Measurements from ENCODE around the gene CXCL14. TPM values are rescaled to one million over a fixed set of nuclear protein-coding genes. Genes with fewer than 3 reads are reported as not detected.

CXCL14 gene
- polyA plus RNA-seq, 3 donors = 0.07 to 0.12 TPM; not detected in 1

DNA sequence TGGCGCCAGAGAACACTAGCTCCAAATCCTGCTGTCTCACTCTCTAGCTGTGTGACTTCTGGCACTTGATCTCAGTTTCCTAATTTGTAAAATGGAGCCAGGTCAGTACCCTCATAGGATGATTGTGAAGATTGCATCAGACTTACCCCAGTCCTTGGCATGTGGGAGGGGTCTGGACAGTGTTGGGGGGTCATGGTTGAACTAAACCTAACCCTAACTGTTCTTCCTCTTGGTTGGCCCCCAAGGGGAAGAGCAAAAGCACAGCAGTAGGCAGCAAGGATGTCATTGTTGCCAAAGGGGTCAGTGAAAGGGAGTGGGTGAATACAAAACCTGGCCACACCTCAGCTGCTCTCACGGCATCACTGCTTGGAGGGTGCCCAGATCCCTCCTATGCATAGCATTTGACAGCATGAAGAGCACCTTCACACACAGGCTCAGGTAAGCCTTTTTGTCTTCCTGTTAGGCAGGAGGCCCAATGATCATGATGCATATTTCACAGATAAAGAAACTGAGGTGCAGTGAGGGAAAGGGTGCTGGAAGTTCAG lies 15.7 kb upstream of the CXCL14 start:
- no peak overlapping the region for H3K4me2 ChIP-seq (replicated peaks; ENCODE audit: extremely low read depth, low read length, poor library complexity, severe bottlenecking)
- H3K27ac ChIP-seq (ENCODE audit: low read depth in 1 of 2, low read length in 2 of 2) = no peak overlapping the region
- H3K4me1 ChIP-seq (ENCODE audit: control insufficient read depth in 1 of 2, insufficient read depth in 2 of 2, low read length in 2 of 2) = no peaks in the 10 kb centered on the region
- no peaks in the 10 kb centered on the region for H3K36me3 ChIP-seq (replicated peaks in 1 of 2; ENCODE audit: control insufficient read depth in 1 of 2, insufficient read depth in 2 of 2, low read length in 2 of 2)
- Mint-ChIP-seq H3K27ac (no peak overlapping the region), H3K9me3 (peaks cover 0 to 2% (median 0%) of the 10 kb centered on the region in 7 donors), H3K4me3 (no peak overlapping the region), H3K36me3 (no peaks in the 10 kb centered on the region), H3K4me1 (no peaks in the 10 kb centered on the region), H3K27me3 (ENCODE audit: low read depth in 3 of 3) (peaks cover 11 to 16% (median 12%) of the 10 kb centered on the region in 3 donors)
- H3K27me3 ChIP-seq (ENCODE audit: control insufficient read depth in 2 of 2, insufficient read depth in 2 of 2, low read length in 2 of 2) = no peaks in the 10 kb centered on the region
- intact Hi-C loops (cut with micrococcal nuclease) = no loop called here
- H3K79me2 ChIP-seq (ENCODE audit: insufficient read depth, low read length) = no peaks in the 10 kb centered on the region
- no CpG with 5 or more reads among the region's 2 CpGs for WGBS (ENCODE audit: insufficient coverage)
- H3K4me3 ChIP-seq (replicated peaks in 1 of 3; ENCODE audit: low read depth in 2 of 3, low read length in 3 of 3) = no peak overlapping the region
- H2AFZ ChIP-seq (ENCODE audit: insufficient read depth, low read depth, low read length, poor library complexity, severe bottlenecking) = no peak overlapping the region
- TF ChIP-seq, protein P1, sequence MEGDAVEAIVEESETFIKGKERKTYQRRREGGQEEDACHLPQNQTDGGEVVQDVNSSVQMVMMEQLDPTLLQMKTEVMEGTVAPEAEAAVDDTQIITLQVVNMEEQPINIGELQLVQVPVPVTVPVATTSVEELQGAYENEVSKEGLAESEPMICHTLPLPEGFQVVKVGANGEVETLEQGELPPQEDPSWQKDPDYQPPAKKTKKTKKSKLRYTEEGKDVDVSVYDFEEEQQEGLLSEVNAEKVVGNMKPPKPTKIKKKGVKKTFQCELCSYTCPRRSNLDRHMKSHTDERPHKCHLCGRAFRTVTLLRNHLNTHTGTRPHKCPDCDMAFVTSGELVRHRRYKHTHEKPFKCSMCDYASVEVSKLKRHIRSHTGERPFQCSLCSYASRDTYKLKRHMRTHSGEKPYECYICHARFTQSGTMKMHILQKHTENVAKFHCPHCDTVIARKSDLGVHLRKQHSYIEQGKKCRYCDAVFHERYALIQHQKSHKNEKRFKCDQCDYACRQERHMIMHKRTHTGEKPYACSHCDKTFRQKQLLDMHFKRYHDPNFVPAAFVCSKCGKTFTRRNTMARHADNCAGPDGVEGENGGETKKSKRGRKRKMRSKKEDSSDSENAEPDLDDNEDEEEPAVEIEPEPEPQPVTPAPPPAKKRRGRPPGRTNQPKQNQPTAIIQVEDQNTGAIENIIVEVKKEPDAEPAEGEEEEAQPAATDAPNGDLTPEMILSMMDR (IDR thresholded peaks at IDR 0.05) = no peak
- no peaks in the 10 kb centered on the region for H3K9me3 ChIP-seq (replicated peaks in 1 of 2; ENCODE audit: control insufficient read depth in 1 of 2, insufficient read depth in 1 of 2, low read length in 2 of 2)
- no peaks in the 10 kb centered on the region for H4K20me1 ChIP-seq (ENCODE audit: insufficient read depth, low read length)
- DNase-seq = no peak
- H3K9ac ChIP-seq (ENCODE audit: insufficient read depth, low read length, poor library complexity, severe bottlenecking) = no peak overlapping the region

DNA sequence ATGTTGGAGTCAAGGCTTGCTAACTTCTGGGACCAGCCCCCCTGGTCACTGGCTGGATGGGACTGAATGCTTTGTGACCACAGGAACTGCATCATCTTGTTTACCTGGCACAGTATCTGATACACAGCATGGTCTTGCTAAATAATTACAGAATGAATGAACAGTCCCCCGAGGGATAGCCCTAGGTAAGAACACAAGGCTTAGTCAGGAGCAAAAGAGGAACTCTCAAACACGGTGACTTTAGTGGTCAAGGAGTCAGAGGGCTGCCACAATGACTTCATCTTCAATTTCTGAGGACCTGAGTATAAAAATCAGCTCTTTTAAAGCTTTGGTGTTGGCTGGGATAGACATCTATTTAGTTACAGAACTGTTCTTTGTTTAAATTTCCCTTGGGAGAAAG lies 15.1 kb upstream of the CXCL14 start:
- H3K27ac Mint-ChIP-seq = no peak overlapping the region

More for the DNA sequence above, 15.1 kb upstream of the CXCL14 start:
- Histone ChIP-seq H4K20me1 (ENCODE audit: insufficient read depth, low read length) (no peaks in the 10 kb centered on the region), H3K4me2 (replicated peaks; ENCODE audit: extremely low read depth, low read length, poor library complexity, severe bottlenecking) (no peak overlapping the region), H3K36me3 (replicated peaks in 1 of 2; ENCODE audit: control insufficient read depth in 1 of 2, insufficient read depth in 2 of 2, low read length in 2 of 2) (no peaks in the 10 kb centered on the region), H3K27me3 (ENCODE audit: control insufficient read depth in 2 of 2, insufficient read depth in 2 of 2, low read length in 2 of 2) (no peaks in the 10 kb centered on the region), H3K79me2 (ENCODE audit: insufficient read depth, low read length) (no peaks in the 10 kb centered on the region), H3K27ac (ENCODE audit: low read depth in 1 of 2, low read length in 2 of 2) (no peak overlapping the region), H3K4me3 (replicated peaks in 1 of 3; ENCODE audit: low read depth in 2 of 3, low read length in 3 of 3) (no peak overlapping the region), H3K9ac (ENCODE audit: insufficient read depth, low read length, poor library complexity, severe bottlenecking) (no peak overlapping the region), H3K9me3 (replicated peaks in 1 of 2; ENCODE audit: control insufficient read depth in 1 of 2, insufficient read depth in 1 of 2, low read length in 2 of 2) (no peaks in the 10 kb centered on the region), H3K4me1 (ENCODE audit: control insufficient read depth in 1 of 2, insufficient read depth in 2 of 2, low read length in 2 of 2) (no peaks in the 10 kb centered on the region), H2AFZ (ENCODE audit: insufficient read depth, low read depth, low read length, poor library complexity, severe bottlenecking) (no peak overlapping the region)
- Mint-ChIP-seq H3K27me3 (ENCODE audit: low read depth in 3 of 3) (peaks cover 9 to 16% (median 10%) of the 10 kb centered on the region in 3 donors), H3K4me3 (no peak overlapping the region), H3K4me1 (no peaks in the 10 kb centered on the region), H3K9me3 (peaks cover 0 to 2% (median 0%) of the 10 kb centered on the region in 7 donors), H3K36me3 (no peaks in the 10 kb centered on the region)
- TF ChIP-seq, protein P1 (IDR thresholded peaks at IDR 0.05) = no peak
- intact Hi-C loops (cut with micrococcal nuclease) = no loop called here
- 28% methylated on average over 2 of the region's 2 CpGs for WGBS (ENCODE audit: insufficient coverage)
- DNase-seq = no peak

Measured in CD14-positive monocyte (primary cell).